Measurements from ENCODE around the gene P4HB.

GRCh38 chr17:81858170-81858966 is 2.0 kb downstream of the P4HB start:
- TF ChIP-seq, protein P1, sequence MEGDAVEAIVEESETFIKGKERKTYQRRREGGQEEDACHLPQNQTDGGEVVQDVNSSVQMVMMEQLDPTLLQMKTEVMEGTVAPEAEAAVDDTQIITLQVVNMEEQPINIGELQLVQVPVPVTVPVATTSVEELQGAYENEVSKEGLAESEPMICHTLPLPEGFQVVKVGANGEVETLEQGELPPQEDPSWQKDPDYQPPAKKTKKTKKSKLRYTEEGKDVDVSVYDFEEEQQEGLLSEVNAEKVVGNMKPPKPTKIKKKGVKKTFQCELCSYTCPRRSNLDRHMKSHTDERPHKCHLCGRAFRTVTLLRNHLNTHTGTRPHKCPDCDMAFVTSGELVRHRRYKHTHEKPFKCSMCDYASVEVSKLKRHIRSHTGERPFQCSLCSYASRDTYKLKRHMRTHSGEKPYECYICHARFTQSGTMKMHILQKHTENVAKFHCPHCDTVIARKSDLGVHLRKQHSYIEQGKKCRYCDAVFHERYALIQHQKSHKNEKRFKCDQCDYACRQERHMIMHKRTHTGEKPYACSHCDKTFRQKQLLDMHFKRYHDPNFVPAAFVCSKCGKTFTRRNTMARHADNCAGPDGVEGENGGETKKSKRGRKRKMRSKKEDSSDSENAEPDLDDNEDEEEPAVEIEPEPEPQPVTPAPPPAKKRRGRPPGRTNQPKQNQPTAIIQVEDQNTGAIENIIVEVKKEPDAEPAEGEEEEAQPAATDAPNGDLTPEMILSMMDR (IDR thresholded peaks at IDR 0.05) = no peak
- TF ChIP-seq POLR2A (IDR thresholded peaks at IDR 0.05) = no peak
